A204.1 (cell line): ENCODE data around the gene CCDC124.

ENCODE experiments used
- FAIRE-seq: peaks from 2 replicates; lab custom pipeline; 2012; peaks lifted over from hg19 to GRCh38; lab: Jason Lieb, UNC

The CCDC124 gene

GRCh38 chr19:17936379-17936778, 3.6 kb downstream of the CCDC124 start:
- no peak for FAIRE-seq

- no peak for FAIRE-seq
These were observed 4.6 kb downstream of the CCDC124 start for GRCh38 chr19:17937371-17937900.

GRCh38 chr19:17938092-17938845, 5.5 kb downstream of the CCDC124 start:
- peak; percentile 48 for FAIRE-seq

- FAIRE-seq: no peak
These were observed 9.4 kb downstream of the CCDC124 start for GRCh38 chr19:17942181-17942580.

- no peak for FAIRE-seq
These were observed 9.9 kb downstream of the CCDC124 start for GRCh38 chr19:17942582-17943273.

GRCh38 chr19:17943274-17944221, 10.7 kb downstream of the CCDC124 start:
- no peak for FAIRE-seq

- FAIRE-seq: no peak
These were observed 11.5 kb downstream of the CCDC124 start for GRCh38 chr19:17944301-17944700.

- FAIRE-seq: no peak
These were observed 14.4 kb downstream of the CCDC124 start for GRCh38 chr19:17946965-17947784.

GRCh38 chr19:17947815-17948513, 15.1 kb downstream of the CCDC124 start:
- no peak for FAIRE-seq

GRCh38 chr19:17948514-17948900, 15.7 kb downstream of the CCDC124 start:
- no peak for FAIRE-seq

GRCh38 chr19:17948931-17949930, 16.4 kb downstream of the CCDC124 start:
- FAIRE-seq: no peak

- no peak for FAIRE-seq
These were observed 17.1 kb downstream of the CCDC124 start for GRCh38 chr19:17949956-17950309.

GRCh38 chr19:17950310-17951156, 17.7 kb downstream of the CCDC124 start:
- FAIRE-seq: no peak

GRCh38 chr19:17951157-17951989, 18.6 kb downstream of the CCDC124 start:
- FAIRE-seq: no peak

- no peak for FAIRE-seq
These were observed 19.5 kb downstream of the CCDC124 start for GRCh38 chr19:17951990-17952976.

GRCh38 chr19:17953316-17953801, 20.5 kb downstream of the CCDC124 start:
- no peak for FAIRE-seq
